GM19240 (cell line): ENCODE measurements around the gene MTCH1.

Source experiments
- DNase-seq: peaks from one replicate; pipeline ENCODE4 v3.0.0; 2011; ENCODE audit warnings: low spot score; ENCODE audit not compliant: insufficient read length

MTCH1 gene, protein sequence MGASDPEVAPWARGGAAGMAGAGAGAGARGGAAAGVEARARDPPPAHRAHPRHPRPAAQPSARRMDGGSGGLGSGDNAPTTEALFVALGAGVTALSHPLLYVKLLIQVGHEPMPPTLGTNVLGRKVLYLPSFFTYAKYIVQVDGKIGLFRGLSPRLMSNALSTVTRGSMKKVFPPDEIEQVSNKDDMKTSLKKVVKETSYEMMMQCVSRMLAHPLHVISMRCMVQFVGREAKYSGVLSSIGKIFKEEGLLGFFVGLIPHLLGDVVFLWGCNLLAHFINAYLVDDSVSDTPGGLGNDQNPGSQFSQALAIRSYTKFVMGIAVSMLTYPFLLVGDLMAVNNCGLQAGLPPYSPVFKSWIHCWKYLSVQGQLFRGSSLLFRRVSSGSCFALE

GRCh38 chr6:36985808-36986703, at the start of gene MTCH1:
MTCH1 (minus strand) TSS chr6:36986196; CDS start chr6:36986173, 23 bp downstream.
- DNase-seq: peak; percentile 95

- DNase-seq: no peak
These were observed 48.1 kb upstream of the MTCH1 start for GRCh38 chr6:37033819-37034795.

GRCh38 chr6:37033255-37033654, 47.3 kb upstream of the MTCH1 start:
- DNase-seq: no peak

DNA sequence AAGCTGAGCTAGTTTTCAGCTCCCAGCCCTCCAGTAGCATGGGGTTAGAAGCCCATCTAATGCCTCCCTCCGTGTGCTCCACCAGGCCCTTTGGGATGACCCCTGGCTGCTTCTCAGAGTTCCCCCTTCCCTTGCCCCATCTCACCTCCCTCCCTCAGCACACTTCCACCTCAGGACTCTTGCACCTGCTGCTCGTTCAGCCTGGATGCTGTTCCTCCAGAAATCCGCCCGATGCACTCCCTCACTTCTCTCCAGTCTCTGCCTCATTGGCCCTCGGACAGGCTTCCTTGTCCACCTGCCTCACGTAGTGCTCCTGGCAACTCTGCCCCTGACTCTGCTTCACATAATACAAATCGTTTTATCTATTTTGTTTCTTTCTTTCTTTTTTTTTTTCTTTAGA, 46.2 kb upstream of the MTCH1 start:
- no peak for DNase-seq

GRCh38 chr6:37030599-37030998, 44.6 kb upstream of the MTCH1 start:
- DNase-seq: no peak

DNA sequence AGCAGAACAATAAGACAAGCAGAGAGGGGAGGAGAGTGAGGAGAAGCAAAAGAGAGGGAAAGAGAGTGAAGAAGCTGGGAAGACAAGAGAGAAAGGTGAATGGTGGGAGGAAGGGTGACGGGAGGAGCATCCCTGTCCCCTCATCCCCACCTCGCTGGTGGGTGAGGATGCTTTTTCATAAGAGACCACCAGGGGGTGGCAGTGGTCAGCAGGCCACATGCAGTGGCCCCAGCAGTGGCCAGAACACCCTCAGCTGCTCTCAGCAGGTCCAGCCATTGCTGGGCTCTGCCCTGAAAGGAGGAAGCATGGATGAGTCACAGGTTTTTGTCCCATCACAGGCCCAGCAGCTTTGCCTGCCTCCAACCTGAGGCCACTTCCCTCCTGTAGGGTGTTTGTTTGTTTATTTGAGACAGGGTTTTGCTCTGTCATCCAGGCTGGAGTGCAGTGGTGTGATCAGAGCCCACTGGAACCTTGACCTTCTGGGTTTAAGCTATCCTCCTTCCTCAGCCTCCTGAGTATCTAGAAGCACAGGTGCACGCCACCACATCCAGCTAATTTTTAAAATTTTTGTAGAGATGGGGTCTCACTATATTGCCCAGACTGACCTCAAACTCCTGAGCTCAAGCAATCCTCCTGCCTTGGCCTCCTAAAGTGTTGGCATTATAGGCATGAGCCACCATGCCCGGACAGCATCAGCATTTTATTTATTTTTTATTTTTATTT, 43.4 kb upstream of the MTCH1 start:
- DNase-seq: no peak

- no peak for DNase-seq
These were observed 41.9 kb upstream of the MTCH1 start for GRCh38 chr6:37027811-37028469.

DNA sequence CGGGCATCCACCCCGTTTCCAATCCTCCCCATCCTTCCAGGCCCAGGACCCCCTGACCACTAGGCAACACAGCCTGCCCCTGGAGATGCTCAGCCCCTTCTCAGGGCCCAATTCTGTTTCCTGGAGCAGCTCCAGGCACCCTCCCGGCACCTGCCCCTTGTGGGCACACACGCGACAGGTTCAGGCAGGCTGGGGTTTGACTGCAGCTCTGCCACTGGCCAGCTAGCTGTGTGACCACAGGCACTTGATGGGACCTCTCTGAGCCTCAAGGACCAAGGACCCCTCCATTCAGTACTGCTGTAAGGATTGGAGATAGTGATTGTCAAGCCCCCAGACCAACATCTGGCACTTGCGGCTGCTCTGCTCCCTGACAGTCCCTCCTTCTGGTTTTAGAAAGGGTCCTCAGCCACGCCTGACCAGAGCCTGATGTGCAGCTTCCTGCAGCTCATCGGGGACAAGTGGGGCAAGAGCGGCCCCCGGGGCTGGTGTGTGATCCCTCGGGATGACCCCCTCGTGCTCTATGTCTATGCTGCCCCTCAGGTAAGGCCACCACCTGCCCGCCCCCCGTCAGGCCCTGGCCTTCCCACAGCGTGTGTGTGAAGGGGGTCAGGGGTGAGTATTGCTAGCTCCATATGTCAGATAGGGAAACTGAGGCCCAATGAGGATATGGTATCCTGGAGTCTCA, 41.2 kb upstream of the MTCH1 start:
- no peak for DNase-seq

DNA sequence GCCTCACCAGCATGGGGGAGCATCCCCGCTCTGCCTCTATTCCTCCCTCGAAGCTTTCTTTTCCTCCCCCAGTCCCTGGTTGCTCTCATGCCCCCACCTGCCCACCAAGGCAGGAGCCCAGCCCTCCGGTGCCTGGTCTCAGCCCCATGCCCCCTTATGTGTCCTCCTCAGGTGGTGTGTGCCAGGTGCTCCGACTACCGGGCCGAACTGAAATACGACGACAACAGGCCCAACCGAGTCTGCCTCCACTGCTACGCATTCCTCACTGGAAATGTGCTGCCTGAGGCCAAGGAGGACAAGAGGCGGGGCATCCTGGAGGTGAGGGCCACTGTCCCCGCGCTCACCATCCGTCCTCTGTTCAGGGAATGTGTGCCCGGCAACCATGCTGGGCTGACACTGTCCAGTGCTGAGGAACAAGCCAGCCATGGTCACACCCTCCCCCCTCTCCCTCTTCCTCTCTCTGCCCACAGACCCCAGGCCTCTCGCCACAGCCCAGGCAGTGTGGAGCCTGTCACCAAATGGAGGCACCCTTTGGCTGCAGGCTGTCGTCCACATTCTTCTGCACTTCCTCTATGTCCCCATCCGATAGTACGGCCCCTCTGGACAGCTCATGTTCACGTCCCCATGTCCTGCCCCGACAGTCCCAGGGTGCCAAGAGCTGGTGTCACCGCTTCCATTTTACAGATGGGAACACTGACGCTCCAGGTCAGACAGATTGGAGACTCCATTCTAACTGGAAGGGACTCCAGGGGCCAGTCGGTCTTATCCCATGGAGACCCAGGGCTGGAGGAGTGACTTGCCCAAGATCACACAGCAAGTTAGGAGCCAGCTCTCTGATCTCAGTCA, 39.8 kb upstream of the MTCH1 start:
- DNase-seq: no peak

DNA sequence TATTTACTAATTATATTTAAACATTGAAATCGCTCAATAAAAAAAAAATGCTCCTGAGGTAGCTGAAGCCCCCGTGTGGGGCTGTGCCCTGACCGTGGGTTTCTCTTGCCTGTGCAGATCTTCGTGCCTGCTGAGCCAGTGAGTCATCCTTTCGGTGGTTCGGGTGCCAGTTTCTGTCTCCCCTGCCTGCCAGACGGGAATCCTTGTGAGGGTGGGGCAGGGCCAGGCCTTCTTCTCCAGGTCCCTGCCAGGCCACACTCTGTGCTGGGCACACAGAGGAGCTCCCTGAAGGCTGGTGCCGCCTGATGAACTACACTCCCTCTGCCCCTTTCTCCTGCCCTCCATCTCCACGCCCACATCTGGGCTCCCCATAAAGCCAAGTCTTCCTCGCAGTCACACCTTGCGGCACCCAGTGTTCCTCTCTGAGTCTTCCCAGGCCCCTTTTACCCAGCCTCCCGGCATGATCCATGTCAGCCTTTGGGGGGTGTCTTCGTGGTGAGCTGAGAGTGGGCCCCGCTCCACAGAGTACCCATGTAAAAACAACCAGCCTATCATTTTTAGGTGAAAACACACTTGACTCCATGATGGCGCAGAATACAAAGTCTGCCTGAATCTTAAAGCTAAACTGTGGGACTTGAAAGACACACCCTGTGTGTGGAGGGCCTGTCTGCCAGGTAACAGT, 38.8 kb upstream of the MTCH1 start:
- no peak for DNase-seq

DNA sequence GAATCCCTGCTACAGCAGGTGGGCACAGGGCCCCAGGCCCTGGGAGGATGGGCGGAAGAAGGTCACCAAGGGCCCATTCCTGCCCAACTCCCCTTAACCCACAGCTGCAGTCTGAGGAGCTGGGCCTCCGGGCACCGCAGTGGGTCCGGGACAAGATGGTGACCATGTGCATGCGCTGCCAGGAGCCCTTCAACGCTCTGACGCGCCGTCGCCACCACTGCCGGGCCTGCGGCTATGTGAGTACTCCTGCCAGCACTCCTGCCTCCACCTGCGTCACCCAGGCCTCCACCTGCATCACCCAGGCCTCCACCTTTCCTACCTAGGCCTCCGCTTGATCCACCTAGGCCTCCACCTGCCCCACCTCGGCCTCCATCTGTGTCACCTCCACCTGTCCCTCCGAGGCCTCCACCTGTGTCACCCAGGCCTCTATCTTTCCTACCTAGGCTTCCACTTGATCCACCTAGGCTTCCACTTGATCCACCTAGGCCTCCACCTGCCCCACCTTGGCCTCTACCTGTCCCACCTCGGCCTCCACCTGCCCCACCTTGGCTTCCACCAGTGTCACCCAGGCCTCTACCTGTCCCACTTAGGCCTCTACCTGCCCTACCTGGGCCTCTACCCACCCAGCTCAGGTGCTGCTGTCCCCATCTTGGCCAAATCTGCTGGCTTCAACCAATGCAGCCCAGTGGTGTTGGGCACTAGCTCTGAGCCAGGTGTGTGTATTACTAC, 36.3 kb upstream of the MTCH1 start:
- DNase-seq: no peak

- no peak for DNase-seq
These were observed 35.5 kb upstream of the MTCH1 start for GRCh38 chr6:37021356-37022129.

GRCh38 chr6:37020812-37021211, 34.8 kb upstream of the MTCH1 start:
- no peak for DNase-seq

DNA sequence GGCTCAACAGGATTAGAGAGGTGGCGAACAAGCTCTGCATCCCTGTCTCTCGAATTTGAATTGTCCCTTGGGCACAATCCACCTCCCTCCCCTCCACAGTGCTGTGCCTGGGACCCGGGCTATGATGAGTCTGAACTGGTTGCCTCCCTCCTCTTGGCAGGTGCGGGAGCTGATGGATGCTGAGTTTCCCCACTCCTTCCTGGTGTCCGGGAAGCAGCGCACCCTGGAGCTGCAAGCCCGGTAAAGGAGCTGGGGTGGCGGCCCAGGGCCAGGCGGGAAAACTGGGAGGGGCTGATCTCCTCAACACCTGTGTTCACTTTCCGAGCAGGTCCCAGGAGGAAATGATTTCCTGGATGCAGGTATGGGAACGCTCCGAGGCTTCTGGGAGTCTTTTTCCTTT, 34.4 kb upstream of the MTCH1 start:
- DNase-seq: no peak

DNA sequence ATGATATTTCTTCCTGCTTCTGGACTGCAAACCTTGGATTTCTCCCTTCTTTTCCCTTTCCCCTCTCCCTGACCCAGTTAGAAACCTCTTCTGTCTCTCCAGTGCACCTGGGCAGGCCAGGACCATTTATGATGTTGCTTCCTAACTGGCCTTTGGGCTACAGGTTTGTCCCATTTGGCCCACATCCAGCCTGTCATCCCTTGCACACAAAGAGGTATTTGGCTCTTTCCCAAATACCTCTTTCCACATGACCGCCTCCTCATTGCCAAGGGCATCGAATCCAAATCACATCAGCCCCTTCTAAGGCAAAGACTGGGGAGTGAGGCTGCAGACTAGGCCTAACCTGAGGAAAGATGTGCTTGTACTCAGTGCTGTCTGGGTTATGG, 33.1 kb upstream of the MTCH1 start:
- DNase-seq: no peak

- DNase-seq: peak; percentile 97
These were observed 32.4 kb upstream of the MTCH1 start for GRCh38 chr6:37018198-37019064.
